GM19452 (cell line): Measurements from ENCODE around the gene RAB11FIP3.

Source experiments
- ATAC-seq: cut with Tn5 transposase; IDR thresholded peaks from one replicate; pipeline ENCODE4 v1.9.1; 2021; ENCODE audit not compliant: unreplicated experiment

RAB11FIP3 gene

GRCh38 chr16:389352-389751 is 36.1 kb upstream of the RAB11FIP3 start:
- no peak for ATAC-seq

GRCh38 chr16:391885-392335 is 33.5 kb upstream of the RAB11FIP3 start:
- no peak for ATAC-seq

DNA sequence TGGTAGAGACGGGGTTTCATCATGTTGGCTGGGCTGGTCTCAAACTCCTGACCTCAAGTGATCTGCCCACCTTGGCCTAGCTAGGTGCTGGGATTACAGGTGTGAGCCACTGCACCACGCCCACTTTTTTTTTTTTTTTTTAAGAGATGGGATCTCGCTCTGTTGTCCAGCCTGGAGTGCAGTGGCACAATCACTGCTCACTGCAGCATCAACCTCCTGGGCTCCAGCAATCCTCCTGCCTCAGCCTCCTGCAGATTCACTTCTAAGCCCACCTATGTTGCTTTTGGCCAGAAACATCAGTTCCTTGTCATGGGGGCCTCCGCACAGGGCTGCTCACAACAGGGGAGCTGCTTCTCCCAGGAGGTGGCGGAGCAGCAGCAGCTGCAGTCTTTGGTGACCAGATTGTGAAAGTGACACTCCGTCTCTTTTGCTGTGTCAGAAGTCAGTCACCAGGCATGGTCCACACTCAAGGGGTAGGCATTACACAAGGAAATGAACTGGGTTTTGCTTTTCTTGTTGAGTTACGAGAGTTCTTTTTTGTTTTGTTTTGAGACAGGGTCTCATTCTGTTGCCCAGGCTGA is 32.9 kb upstream of the RAB11FIP3 start:
- ATAC-seq: no peak

DNA sequence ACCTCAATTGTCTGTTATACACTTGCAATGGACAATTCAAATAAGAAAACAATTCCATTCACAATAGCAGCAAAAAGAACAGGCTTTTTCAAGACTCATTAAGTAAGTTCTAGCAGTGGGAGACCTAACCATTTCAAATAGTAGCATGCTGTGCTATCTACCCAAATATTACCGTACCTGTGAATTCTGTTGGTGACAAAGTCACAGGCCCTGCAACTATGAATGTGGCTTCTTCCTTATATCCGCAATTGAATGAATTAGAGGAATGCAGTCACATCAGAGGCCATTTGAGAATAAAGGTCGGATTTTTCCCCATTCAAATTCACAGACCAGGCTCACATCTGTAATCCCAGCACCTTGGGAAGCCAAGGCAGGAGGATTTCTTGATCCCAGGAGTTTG is 29.2 kb upstream of the RAB11FIP3 start:
- no peak for ATAC-seq

GRCh38 chr16:396605-397004 is 28.8 kb upstream of the RAB11FIP3 start:
- ATAC-seq: no peak

- no peak for ATAC-seq
Measured at GRCh38 chr16:397135-397661, 28.3 kb upstream of the RAB11FIP3 start, which contains the start of gene NME4. TSS of gene NME4 (plus strand) at chr16:397199. CDS start at chr16:397223, 24 bp downstream.

GRCh38 chr16:397736-398332 is 27.6 kb upstream of the RAB11FIP3 start:
- no peak for ATAC-seq

DNA sequence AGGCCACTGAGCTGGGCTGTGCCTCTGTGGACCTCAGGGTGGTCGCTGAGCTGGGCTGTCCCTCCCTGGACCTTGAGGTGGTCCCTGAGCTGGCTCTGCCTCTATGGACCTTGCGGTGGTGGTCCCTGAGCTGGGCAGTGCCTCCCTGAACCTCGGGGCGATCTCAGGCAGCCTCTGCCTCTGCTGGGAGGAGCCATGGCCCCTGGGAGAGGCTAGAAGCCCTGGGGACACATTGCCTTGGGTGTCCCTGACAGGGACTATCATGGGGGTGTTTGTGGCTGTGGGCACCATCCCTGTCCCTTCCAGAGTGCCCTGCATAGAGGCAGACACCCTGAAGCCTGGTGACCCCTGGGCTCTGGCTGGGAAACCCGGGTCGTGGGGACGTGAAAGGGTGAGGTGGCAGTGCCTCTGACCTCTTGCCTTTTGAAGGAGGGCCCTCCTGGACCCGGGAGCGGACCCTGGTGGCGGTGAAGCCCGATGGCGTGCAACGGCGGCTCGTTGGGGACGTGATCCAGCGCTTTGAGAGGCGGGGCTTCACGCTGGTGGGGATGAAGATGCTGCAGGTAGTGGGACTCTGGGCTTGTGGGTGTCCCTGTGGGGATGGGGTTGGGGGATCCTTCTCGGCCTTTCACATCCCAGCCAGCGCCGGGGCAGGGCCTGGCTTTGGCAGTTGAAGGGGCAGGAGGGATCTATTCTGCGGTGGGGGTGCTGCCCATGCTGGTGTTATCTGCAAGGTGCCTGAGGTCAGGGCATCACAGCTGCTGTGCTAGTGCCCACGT is 26.7 kb upstream of the RAB11FIP3 start:
- ATAC-seq: no peak

DNA sequence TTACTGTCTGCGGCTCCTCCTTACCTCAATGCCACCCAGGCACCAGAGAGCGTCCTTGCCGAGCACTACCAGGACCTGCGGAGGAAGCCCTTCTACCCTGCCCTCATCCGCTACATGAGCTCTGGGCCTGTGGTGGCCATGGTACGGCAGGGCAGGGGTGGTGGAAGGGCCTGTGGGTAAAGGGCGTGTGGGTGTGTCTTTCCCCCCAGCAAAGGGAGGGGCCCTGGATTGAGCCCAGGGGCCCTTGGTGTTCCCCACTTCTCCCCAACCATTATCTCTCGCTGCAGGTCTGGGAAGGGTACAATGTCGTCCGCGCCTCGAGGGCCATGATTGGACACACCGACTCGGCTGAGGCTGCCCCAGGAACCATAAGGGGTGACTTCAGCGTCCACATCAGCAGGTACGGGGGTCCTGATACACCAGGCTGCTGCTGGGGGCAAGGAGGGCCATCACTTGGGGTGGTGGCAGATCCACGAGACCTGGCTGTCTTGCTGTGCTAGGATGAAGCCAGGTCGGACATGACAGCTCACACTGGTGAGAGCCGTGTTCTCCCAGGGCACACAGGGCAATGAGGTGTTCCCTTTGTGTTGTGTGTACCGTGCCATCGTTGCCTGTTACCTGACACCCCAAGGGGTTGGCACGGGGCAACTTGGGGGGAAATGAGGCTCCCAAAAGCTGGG is 26.0 kb upstream of the RAB11FIP3 start:
- ATAC-seq: no peak

- no peak for ATAC-seq
Measured at GRCh38 chr16:400061-400591, 25.3 kb upstream of the RAB11FIP3 start.

GRCh38 chr16:401468-402348 is 23.7 kb upstream of the RAB11FIP3 start, which contains the start of gene DECR2:
TSS of gene DECR2 (plus strand) at chr16:401885. CDS start at chr16:401964, 79 bp downstream.
- ATAC-seq: peak; percentile 54

DNA sequence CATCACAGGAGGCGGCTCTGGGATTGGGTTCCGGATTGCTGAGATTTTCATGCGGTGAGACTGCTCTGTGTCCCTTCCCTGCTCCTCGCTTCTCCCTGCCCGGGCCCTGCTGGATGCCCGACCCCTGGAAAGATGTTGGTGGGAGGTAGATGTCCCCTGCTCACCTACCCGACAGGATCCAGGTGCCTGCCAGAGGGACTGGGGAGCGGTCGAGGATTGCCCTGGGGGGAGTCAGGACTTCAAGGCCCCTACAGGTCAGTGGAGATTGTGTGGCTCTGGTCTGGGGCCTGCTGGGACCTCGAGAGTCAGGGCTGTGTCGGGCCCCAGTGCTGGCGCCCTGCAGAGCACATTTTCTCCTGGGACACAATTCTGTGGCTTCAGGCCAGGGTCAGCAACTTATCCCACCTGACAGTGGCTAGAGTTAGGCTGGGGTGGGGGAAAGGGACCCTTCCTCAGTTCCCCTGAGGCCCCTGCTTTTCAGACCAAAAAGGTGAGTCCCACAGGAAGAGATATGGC is 20.4 kb upstream of the RAB11FIP3 start:
- ATAC-seq: no peak

DNA sequence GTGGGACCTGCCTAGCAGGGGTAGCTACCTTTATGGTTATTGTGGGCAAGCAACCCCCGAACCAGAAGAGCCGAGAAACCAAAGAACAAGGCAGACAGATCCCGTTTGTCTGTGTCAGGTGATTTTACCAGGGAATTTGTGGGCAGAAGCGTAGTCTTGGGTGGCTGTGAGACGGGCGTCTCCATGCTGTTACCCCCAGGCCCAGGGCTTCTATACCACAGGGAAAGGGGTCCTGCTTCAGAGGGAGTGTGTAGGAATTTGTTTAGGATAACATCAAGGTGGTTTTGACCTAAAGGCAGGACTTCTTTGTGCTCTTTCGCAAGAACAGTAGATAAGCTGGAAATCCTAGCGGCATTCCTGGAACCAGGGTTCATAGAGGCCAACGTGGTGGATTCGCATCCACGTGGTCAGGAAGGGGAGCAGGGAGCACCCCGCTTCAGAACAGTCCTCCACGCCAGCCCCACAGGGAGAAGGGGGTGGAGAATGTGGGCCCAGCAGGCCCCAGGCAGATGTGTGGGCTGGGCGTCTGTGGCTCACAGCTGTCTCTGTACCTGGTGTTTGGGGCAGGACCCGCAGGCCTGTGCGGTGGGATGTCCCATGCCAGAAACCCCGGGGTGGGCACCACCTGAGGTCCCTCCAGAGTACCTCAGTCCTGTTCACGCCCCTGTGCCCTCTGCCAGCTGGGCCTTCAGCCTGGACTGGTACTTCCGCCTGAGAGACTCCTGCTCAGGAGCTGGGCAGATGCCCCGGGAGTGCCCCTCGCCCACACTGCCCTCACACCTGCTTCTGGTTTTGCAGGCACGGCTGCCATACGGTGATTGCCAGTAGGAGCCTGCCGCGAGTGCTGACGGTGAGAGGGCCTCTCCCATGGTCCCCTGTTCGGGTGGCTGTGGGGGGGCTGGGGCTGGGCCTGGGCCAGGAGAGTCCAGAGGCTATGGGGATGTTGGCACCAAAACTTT is 19.6 kb upstream of the RAB11FIP3 start:
- ATAC-seq: no peak

DNA sequence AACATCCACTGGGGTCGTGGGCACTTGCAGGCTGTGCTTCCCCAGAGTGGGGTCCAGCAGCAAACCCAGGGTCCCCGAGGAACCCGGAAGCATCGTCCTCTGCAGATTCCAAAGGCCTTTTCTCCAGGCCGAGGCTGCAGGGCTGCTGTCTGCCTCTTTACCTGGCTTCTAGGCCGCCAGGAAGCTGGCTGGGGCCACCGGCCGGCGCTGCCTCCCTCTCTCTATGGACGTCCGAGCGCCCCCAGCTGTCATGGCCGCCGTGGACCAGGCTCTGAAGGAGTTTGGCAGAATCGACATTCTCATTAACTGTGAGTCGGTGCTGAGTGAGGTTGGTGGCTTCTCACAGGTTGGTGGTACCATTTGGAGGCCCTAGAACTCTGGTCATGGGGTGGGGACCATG is 18.2 kb upstream of the RAB11FIP3 start:
- no peak for ATAC-seq

DNA sequence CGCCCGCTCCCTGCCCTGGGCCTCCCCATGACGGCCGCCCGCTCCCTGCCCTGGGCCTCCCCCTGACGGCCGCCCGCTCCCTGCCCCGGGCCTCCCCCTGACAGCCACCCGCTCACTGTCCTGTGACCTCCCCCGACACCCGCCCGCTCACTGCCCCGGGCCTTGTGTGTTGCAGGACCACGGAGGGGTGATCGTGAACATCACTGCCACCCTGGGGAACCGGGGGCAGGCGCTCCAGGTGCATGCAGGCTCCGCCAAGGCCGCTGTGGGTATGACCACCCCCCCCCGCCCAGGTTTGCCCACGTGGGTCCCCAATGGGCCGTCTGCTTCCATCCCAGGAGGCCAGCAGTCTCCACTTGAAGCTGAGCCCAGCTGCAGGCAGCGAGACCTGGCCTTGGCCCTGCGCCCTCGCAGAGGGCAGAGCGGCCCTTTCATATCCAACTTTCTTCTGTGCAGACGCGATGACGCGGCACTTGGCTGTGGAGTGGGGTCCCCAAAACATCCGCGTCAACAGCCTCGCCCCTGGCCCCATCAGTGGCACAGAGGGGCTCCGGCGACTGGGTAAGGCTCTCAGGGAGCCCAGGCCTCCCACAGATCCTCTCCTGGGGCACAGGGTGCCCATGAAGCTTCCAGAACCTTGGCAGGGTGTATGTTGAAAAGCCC is 14.8 kb upstream of the RAB11FIP3 start:
- ATAC-seq: no peak

- no peak for ATAC-seq
Measured at GRCh38 chr16:411576-412265, 13.7 kb upstream of the RAB11FIP3 start.

DNA sequence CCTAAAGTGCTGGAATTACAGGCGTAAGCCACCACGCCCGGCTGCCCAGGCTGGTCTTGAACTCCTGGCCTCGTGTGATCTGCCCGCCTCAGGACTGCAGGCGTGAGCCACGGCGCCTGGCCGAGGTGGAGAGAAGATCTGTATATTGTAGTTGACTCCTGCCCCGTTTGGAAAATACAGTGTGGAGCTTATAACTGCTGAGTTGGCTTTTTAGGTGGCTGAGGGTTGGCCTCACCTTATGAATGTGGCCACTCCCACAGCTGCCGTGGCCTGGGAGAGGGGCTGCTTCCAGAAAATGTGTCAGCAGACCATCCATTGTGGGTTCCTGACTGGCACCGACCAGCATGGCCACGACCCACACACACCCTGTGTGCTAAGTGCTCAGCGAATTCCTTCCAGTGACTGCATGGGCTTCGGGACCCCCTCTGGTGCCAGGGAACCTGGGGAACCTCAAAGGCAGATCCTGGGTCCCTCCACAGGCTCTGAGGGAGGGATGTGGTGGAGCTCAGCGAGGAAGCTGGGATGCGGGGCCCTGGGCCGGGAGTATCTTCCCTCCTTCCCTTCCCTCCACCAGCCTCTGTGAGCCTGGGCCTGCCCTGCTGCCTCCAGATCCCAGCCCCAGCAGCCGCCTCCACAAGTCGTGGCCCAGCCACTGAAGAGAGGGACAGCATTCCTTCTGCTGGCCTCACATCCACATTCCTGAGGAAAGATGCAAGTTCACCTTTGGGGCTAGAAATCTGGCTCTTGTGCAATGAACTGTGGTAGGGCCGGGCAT is 10.9 kb upstream of the RAB11FIP3 start:
- no peak for ATAC-seq
